ENCODE results near the gene STKLD1.
"Not testable (repeated sequence)": the region's sequence is repeated elsewhere in the genome, so short reads cannot be mapped to it uniquely, and the experiment has no call there.

The STKLD1 gene

GRCh38 chr9:133374612-133375115 is 1.5 kb upstream of the STKLD1 start:
- peak overlapping the region; percentile 98 for H3K27ac ChIP-seq
- TF ChIP-seq CTCF (conservative IDR thresholded peaks at IDR 0.05) = no peak

- H3K27ac ChIP-seq = peak overlapping the region; percentile 98
- peak; percentile 45 for TF ChIP-seq CTCF (conservative IDR thresholded peaks at IDR 0.05)
These were observed 946 bp upstream of the STKLD1 start for GRCh38 chr9:133375116-133375723.

GRCh38 chr9:133377280-133377679 is 1.1 kb downstream of the STKLD1 start:
- H3K27ac ChIP-seq = not testable (repeated sequence)

- no peak for TF ChIP-seq CTCF (conservative IDR thresholded peaks at IDR 0.05)
- no peak overlapping the region for H3K27ac ChIP-seq
These were observed 1.6 kb downstream of the STKLD1 start for GRCh38 chr9:133377721-133378216.

- H3K27ac ChIP-seq = no peak overlapping the region
- no peak for TF ChIP-seq CTCF (conservative IDR thresholded peaks at IDR 0.05)
These were observed 2.3 kb downstream of the STKLD1 start for GRCh38 chr9:133378408-133378962.

- H3K27ac ChIP-seq = no peak overlapping the region
- no peak for TF ChIP-seq CTCF (conservative IDR thresholded peaks at IDR 0.05)
These were observed 3.3 kb downstream of the STKLD1 start for GRCh38 chr9:133379153-133380086.

- no peak overlapping the region for H3K27ac ChIP-seq
- no peak for TF ChIP-seq CTCF (conservative IDR thresholded peaks at IDR 0.05)
These were observed 4.6 kb downstream of the STKLD1 start for GRCh38 chr9:133380734-133381133.
